ENCODE measurements around the gene NPB. TPM values are rescaled to one million over a fixed set of nuclear protein-coding genes. Genes with fewer than 3 reads are reported as not detected.

NPB gene
- 0.19 TPM in 1 of 2 replicates, not detected in the other for total RNA-seq

GRCh38 chr17:81902023-81902652 is at the start of gene NPB:
Gene NPB (plus strand): TSS chr17:81902238. CDS start chr17:81902278, 40 bp downstream.

GRCh38 chr17:81859906-81860755 is 41.9 kb upstream of the NPB start, which contains the start of gene P4HB:
Gene P4HB (minus strand): TSS chr17:81860535. CDS start chr17:81860471, 64 bp downstream.

GRCh38 chr17:81870981-81871386 is 31.1 kb upstream of the NPB start, which contains the start of gene ARHGDIA:
Gene ARHGDIA (minus strand): TSS chr17:81871337. CDS start chr17:81869930, 1,407 bp downstream.

GRCh38 chr17:81911277-81911961 is 9.4 kb downstream of the NPB start, which contains the start of gene PCYT2:
Gene PCYT2 (minus strand): TSS chr17:81911399. CDS start chr17:81911355, 44 bp downstream.

GRCh38 chr17:81917565-81918332 is 15.7 kb downstream of the NPB start, which contains the start of gene SIRT7:
Gene SIRT7 (minus strand): TSS chr17:81918176. CDS start chr17:81918131, 45 bp downstream.

GRCh38 chr17:81927653-81928543 is 25.9 kb downstream of the NPB start, which contains the start of gene MAFG:
Gene MAFG (minus strand): TSS chr17:81927735. CDS start chr17:81923185, 4,550 bp downstream.

GRCh38 chr17:81947189-81947588 is 45.2 kb downstream of the NPB start, which contains the start of gene MYADML2:
Gene MYADML2 (minus strand): TSS chr17:81947233. CDS start chr17:81941741, 5,492 bp downstream.

Other genes starting within 250 kb of the NPB start
- gene PDE6G, start 245.7 kb upstream of the NPB start, total RNA-seq: 0.81 and 3.5 TPM in 2 replicates
- 21.6 and 32.9 TPM in 2 replicates for gene OXLD1, start 235.6 kb upstream of the NPB start, total RNA-seq
- gene CCDC137, start 235.5 kb upstream of the NPB start, total RNA-seq: 9.2 and 10.7 TPM in 2 replicates
- gene ARL16, start 218.4 kb upstream of the NPB start, total RNA-seq: 17.8 and 25.3 TPM in 2 replicates
- 51.5 and 85.7 TPM in 2 replicates for gene HGS, start 218.2 kb upstream of the NPB start, total RNA-seq
- gene MRPL12, start 198.9 kb upstream of the NPB start, total RNA-seq: 7.6 and 8.7 TPM in 2 replicates
- gene SLC25A10, start 190.0 kb upstream of the NPB start, total RNA-seq: 13.9 and 14.2 TPM in 2 replicates
- not detected in 2 replicates for gene GCGR, start 98.1 kb upstream of the NPB start, total RNA-seq
- 120 and 122 TPM in 2 replicates for gene MCRIP1, start 68.9 kb upstream of the NPB start, total RNA-seq
- gene PPP1R27, start 67.2 kb upstream of the NPB start, total RNA-seq: not detected in 2 replicates
- gene P4HB, start 41.7 kb upstream of the NPB start, total RNA-seq: 635 and 762 TPM in 2 replicates
- 105 and 173 TPM in 2 replicates for gene ARHGDIA, start 30.9 kb upstream of the NPB start, total RNA-seq
- 167 and 225 TPM in 2 replicates for gene ALYREF, start 10.7 kb upstream of the NPB start, total RNA-seq
- gene ANAPC11, start 10.5 kb upstream of the NPB start, total RNA-seq: 128 and 151 TPM in 2 replicates
- gene PCYT2, start 9.2 kb downstream of the NPB start, total RNA-seq: 39.6 and 48.7 TPM in 2 replicates
- gene SIRT7, start 15.9 kb downstream of the NPB start, total RNA-seq: 21.1 and 22.8 TPM in 2 replicates
- 12.0 and 22.8 TPM in 2 replicates for gene MAFG, start 25.5 kb downstream of the NPB start, total RNA-seq
- gene PYCR1, start 35.1 kb downstream of the NPB start, total RNA-seq: 35.5 and 101 TPM in 2 replicates
- gene MYADML2, start 45.0 kb downstream of the NPB start, total RNA-seq: not detected in 2 replicates
- gene NOTUM, start 58.9 kb downstream of the NPB start, total RNA-seq: 0.19 TPM in 1 of 2 replicates, not detected in the other
- gene ASPSCR1, start 75.4 kb downstream of the NPB start, total RNA-seq: 16.5 and 25.6 TPM in 2 replicates
- 26.7 and 47.4 TPM in 2 replicates for gene CENPX, start 120.6 kb downstream of the NPB start, total RNA-seq
- 13.9 and 22.8 TPM in 2 replicates for gene LRRC45, start 121.1 kb downstream of the NPB start, total RNA-seq
- gene RAC3, start 129.4 kb downstream of the NPB start, total RNA-seq: 13.1 and 14.3 TPM in 2 replicates
- 28.7 and 48.2 TPM in 2 replicates for gene DCXR, start 135.5 kb downstream of the NPB start, total RNA-seq
- gene RFNG, start 149.6 kb downstream of the NPB start, total RNA-seq: 17.0 and 29.6 TPM in 2 replicates
- gene GPS1, start 149.7 kb downstream of the NPB start, total RNA-seq: 72.7 and 85.7 TPM in 2 replicates
- 54.6 and 59.5 TPM in 2 replicates for gene DUS1L, start 163.6 kb downstream of the NPB start, total RNA-seq
- gene FASN, start 196.0 kb downstream of the NPB start, total RNA-seq: 73.0 and 95.0 TPM in 2 replicates

Measured in bladder microvascular endothelial cell (primary cell).